ENCODE results near the gene NELL1. TPM values are rescaled to one million over a fixed set of nuclear protein-coding genes. Genes with fewer than 3 reads are reported as not detected.

Gene NELL1
- total and polyA plus RNA-seq, 2 experiments from 2014 or later = 1.6 TPM; not detected in 1

- TF ChIP-seq EZH2phosphoT487 (IDR thresholded peaks at IDR 0.05; ENCODE audit: unreplicated experiment) = no peak
- TF ChIP-seq REST (IDR thresholded peaks at IDR 0.05; ENCODE audit: unreplicated experiment) = no peak
- no peak for TF ChIP-seq ZNF114 (CRISPR knock-in tag; IDR thresholded peaks at IDR 0.05)
- no peak for TF ChIP-seq EZH2 (IDR thresholded peaks at IDR 0.05; ENCODE audit: low read depth, unreplicated experiment)
- TF ChIP-seq ZNF331 (CRISPR knock-in tag; IDR thresholded peaks at IDR 0.05; ENCODE audit: low read depth) = no peak
- TF ChIP-seq STAT1 (IDR thresholded peaks at IDR 0.05; ENCODE audit: unreplicated experiment) = no peak
- TF ChIP-seq POLR2AphosphoS5 (IDR thresholded peaks at IDR 0.05; ENCODE audit: low read depth) = no peak
- TF ChIP-seq JUNB (IDR thresholded peaks at IDR 0.05; ENCODE audit: unreplicated experiment) = no peak
- TF ChIP-seq CTCF (conservative IDR thresholded peaks at IDR 0.05; ENCODE audit: low read depth in 2 of 2) = no peak
- no peak for TF ChIP-seq CREB1 (CRISPR knock-in tag; IDR thresholded peaks at IDR 0.05; ENCODE audit: low read depth)
- no peak for TF ChIP-seq ETS1 (IDR thresholded peaks at IDR 0.05)
- no peak for TF ChIP-seq ZNF462 (CRISPR knock-in tag; IDR thresholded peaks at IDR 0.05)
- TF ChIP-seq NANOG (IDR thresholded peaks at IDR 0.05; ENCODE audit: borderline replicate concordance) = no peak
- H3K4me3 Mint-ChIP-seq = no peak overlapping the region
- no peak for ATAC-seq
- Histone ChIP-seq H3K36me3 (ENCODE audit: insufficient read depth) (no peaks in the 10 kb centered on the region), H3K79me2 (replicated peaks; ENCODE audit: insufficient read depth) (no peaks in the 10 kb centered on the region), H4K20me1 (replicated peaks; ENCODE audit: insufficient read depth) (no peaks in the 10 kb centered on the region), H3K4me3 (no peak overlapping the region), H2AFZ (no peak overlapping the region), H3K4me1 (ENCODE audit: insufficient read depth) (no peaks in the 10 kb centered on the region), H3K27me3 (ENCODE audit: insufficient read depth) (no peaks in the 10 kb centered on the region), H3K9me2 (ENCODE audit: insufficient read depth) (no peaks in the 10 kb centered on the region; the same call in 1 of the 2 replicates), H3F3A (replicated peaks; ENCODE audit: low read depth) (no peaks in the 10 kb centered on the region), H3K4me2 (no peak overlapping the region), H3K27ac (ENCODE audit: low read depth) (no peak overlapping the region)
- H3K27me3 Mint-ChIP-seq (ENCODE audit: insufficient read depth, low read depth, poor library complexity) = no peaks in the 10 kb centered on the region
- no peaks in the 10 kb centered on the region for H3K36me3 Mint-ChIP-seq (ENCODE audit: low read depth)
- no peaks in the 10 kb centered on the region; the same call in 2 of the 3 replicates for H3K9me3 Mint-ChIP-seq
- no peak for DNase-seq (ENCODE audit: low spot score)
- H3K4me1 Mint-ChIP-seq = no peaks in the 10 kb centered on the region
- H3K27ac Mint-ChIP-seq = no peak overlapping the region
Observed at GRCh38 chr11:21137803-21138202, 468.4 kb downstream of the NELL1 start.

Data from GM23338 (cell line).